ENCODE data around the gene NDUFA11.

DNA sequence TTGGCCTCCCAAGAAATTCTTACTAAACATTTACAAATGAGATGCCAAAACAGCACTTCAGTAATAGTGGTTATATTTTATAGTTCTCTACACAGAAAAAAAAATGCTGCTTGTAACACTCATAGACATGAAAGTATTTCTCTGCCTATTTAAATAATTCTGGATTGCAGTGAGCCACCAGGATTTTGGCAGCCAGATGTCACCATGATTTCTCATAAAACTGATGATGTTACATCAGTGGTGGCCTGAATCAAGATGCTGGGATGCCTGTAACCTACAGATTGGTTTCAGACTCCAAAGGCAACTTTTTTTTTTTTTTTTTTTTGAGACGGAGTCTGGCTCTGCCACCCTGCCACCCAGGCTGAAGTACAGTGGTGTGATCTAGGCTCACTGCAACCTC is 7.8 kb upstream of the NDUFA11 start:
- TF ChIP-seq, protein P1, sequence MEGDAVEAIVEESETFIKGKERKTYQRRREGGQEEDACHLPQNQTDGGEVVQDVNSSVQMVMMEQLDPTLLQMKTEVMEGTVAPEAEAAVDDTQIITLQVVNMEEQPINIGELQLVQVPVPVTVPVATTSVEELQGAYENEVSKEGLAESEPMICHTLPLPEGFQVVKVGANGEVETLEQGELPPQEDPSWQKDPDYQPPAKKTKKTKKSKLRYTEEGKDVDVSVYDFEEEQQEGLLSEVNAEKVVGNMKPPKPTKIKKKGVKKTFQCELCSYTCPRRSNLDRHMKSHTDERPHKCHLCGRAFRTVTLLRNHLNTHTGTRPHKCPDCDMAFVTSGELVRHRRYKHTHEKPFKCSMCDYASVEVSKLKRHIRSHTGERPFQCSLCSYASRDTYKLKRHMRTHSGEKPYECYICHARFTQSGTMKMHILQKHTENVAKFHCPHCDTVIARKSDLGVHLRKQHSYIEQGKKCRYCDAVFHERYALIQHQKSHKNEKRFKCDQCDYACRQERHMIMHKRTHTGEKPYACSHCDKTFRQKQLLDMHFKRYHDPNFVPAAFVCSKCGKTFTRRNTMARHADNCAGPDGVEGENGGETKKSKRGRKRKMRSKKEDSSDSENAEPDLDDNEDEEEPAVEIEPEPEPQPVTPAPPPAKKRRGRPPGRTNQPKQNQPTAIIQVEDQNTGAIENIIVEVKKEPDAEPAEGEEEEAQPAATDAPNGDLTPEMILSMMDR (tag by site-specific recombination; IDR thresholded peaks at IDR 0.05): no peak
- TF ChIP-seq, protein P2, sequence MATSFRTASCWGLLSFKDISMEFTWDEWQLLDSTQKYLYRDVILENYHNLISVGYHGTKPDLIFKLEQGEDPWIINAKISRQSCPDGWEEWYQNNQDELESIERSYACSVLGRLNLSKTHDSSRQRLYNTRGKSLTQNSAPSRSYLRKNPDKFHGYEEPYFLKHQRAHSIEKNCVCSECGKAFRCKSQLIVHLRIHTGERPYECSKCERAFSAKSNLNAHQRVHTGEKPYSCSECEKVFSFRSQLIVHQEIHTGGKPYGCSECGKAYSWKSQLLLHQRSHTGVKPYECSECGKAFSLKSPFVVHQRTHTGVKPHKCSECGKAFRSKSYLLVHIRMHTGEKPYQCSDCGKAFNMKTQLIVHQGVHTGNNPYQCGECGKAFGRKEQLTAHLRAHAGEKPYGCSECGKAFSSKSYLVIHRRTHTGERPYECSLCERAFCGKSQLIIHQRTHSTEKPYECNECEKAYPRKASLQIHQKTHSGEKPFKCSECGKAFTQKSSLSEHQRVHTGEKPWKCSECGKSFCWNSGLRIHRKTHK (tag by site-specific recombination; IDR thresholded peaks at IDR 0.05): no peak
- TF ChIP-seq ZNF426 (tag by site-specific recombination; IDR thresholded peaks at IDR 0.05): no peak
- no peak for TF ChIP-seq EGR2 (tag by site-specific recombination; IDR thresholded peaks at IDR 0.05; ENCODE audit: low read depth)
- TF ChIP-seq KLF7 (tag by site-specific recombination; IDR thresholded peaks at IDR 0.05; ENCODE audit: borderline replicate concordance): no peak
- no peak for TF ChIP-seq ZBTB1 (tag by site-specific recombination; IDR thresholded peaks at IDR 0.05)
- TF ChIP-seq, protein P3, sequence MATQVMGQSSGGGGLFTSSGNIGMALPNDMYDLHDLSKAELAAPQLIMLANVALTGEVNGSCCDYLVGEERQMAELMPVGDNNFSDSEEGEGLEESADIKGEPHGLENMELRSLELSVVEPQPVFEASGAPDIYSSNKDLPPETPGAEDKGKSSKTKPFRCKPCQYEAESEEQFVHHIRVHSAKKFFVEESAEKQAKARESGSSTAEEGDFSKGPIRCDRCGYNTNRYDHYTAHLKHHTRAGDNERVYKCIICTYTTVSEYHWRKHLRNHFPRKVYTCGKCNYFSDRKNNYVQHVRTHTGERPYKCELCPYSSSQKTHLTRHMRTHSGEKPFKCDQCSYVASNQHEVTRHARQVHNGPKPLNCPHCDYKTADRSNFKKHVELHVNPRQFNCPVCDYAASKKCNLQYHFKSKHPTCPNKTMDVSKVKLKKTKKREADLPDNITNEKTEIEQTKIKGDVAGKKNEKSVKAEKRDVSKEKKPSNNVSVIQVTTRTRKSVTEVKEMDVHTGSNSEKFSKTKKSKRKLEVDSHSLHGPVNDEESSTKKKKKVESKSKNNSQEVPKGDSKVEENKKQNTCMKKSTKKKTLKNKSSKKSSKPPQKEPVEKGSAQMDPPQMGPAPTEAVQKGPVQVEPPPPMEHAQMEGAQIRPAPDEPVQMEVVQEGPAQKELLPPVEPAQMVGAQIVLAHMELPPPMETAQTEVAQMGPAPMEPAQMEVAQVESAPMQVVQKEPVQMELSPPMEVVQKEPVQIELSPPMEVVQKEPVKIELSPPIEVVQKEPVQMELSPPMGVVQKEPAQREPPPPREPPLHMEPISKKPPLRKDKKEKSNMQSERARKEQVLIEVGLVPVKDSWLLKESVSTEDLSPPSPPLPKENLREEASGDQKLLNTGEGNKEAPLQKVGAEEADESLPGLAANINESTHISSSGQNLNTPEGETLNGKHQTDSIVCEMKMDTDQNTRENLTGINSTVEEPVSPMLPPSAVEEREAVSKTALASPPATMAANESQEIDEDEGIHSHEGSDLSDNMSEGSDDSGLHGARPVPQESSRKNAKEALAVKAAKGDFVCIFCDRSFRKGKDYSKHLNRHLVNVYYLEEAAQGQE (tag by site-specific recombination; IDR thresholded peaks at IDR 0.05): no peak
- TF ChIP-seq, protein P4, sequence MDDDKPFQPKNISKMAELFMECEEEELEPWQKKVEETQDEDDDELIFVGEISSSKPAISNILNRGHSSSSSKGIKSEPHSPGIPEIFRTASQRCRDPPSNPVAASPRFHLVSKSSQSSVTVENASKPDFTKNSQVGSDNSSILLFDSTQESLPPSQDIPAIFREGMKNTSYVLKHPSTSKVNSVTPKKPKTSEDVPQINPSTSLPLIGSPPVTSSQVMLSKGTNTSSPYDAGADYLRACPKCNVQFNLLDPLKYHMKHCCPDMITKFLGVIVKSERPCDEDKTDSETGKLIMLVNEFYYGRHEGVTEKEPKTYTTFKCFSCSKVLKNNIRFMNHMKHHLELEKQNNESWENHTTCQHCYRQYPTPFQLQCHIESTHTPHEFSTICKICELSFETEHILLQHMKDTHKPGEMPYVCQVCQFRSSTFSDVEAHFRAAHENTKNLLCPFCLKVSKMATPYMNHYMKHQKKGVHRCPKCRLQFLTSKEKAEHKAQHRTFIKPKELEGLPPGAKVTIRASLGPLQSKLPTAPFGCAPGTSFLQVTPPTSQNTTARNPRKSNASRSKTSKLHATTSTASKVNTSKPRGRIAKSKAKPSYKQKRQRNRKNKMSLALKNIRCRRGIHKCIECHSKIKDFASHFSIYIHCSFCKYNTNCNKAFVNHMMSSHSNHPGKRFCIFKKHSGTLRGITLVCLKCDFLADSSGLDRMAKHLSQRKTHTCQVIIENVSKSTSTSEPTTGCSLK (tag by site-specific recombination; IDR thresholded peaks at IDR 0.05): no peak
- no peak for TF ChIP-seq ZNF555 (tag by site-specific recombination; conservative IDR thresholded peaks at IDR 0.05)
- TF ChIP-seq ZNF302 (tag by site-specific recombination; IDR thresholded peaks at IDR 0.05; ENCODE audit: low read depth): no peak
